ENCODE results near the gene CNOT11. TPM values are rescaled to one million over a fixed set of nuclear protein-coding genes. Genes with fewer than 3 reads are reported as not detected.

CNOT11 gene
- total and polyA plus RNA-seq, 2 of the 13 experiments (the other 11 are each of a cell fraction or from before 2014, with no cell fraction given): 114 to 209 TPM

GRCh38 chr2:101205521-101206479 is 46.9 kb upstream of the CNOT11 start (continued):
- TF ChIP-seq MXD3 (CRISPR knock-in tag; IDR thresholded peaks at IDR 0.05): no peak
- no peak for TF ChIP-seq CENPT (CRISPR knock-in tag; IDR thresholded peaks at IDR 0.05; ENCODE audit: low read depth)
- TF ChIP-seq ZNF446 (CRISPR knock-in tag; IDR thresholded peaks at IDR 0.05): no peak
- 0 out of 2 replicates have a peak, but pooled peaks have one; percentile 34 for TF ChIP-seq ZFP90 (CRISPR knock-in tag; IDR thresholded peaks at IDR 0.05; ENCODE audit: borderline replicate concordance)
- TF ChIP-seq KLF12 (CRISPR knock-in tag; IDR thresholded peaks at IDR 0.05; ENCODE audit: borderline replicate concordance): no peak
- TF ChIP-seq THRA (CRISPR knock-in tag; IDR thresholded peaks at IDR 0.05; ENCODE audit: borderline replicate concordance): 0 out of 2 replicates have a peak, but pooled peaks have one; percentile 30
- 0 out of 2 replicates have a peak, but pooled peaks have one; percentile 16 for TF ChIP-seq ZNF142 (CRISPR knock-in tag; IDR thresholded peaks at IDR 0.05)
- TF ChIP-seq SP5 (CRISPR knock-in tag; IDR thresholded peaks at IDR 0.05; ENCODE audit: borderline replicate concordance, low read depth): no peak
- TF ChIP-seq KMT2B (CRISPR knock-in tag; IDR thresholded peaks at IDR 0.05): peak; percentile 82
- TF ChIP-seq THAP11 (CRISPR knock-in tag; IDR thresholded peaks at IDR 0.05): no peak
- TF ChIP-seq ZNF580 (CRISPR knock-in tag; IDR thresholded peaks at IDR 0.05; ENCODE audit: borderline replicate concordance, low read depth): no peak
- TF ChIP-seq SMARCC2 (IDR thresholded peaks at IDR 0.05): no peak
- no peak for TF ChIP-seq MZF1 (CRISPR knock-in tag; IDR thresholded peaks at IDR 0.05; ENCODE audit: borderline replicate concordance)
- TF ChIP-seq MEIS2 (CRISPR knock-in tag; IDR thresholded peaks at IDR 0.05): no peak
- TF ChIP-seq ZNF775 (CRISPR knock-in tag; IDR thresholded peaks at IDR 0.05; ENCODE audit: borderline replicate concordance): no peak
- TF ChIP-seq TFAP4 (IDR thresholded peaks at IDR 0.05; ENCODE audit: borderline replicate concordance, low read depth): no peak
- TF ChIP-seq ZSCAN12 (CRISPR knock-in tag; IDR thresholded peaks at IDR 0.05): no peak
- no peak for TF ChIP-seq CBFB (CRISPR knock-in tag; IDR thresholded peaks at IDR 0.05)
- TF ChIP-seq ATF4 (CRISPR knock-in tag; IDR thresholded peaks at IDR 0.05): 0 out of 4 replicates have a peak, but pooled peaks of 1 of the 2 experiments have one; percentile 37

All from HepG2 (cell line).